GM15510 (cell line): ENCODE results near the gene RRAGB.

Experiments used
- POLR2A ChIP-seq: IDR thresholded peaks from 3 replicates; pipeline ENCODE4 v1.6.1; 2011; ENCODE audit warnings: borderline replicate concordance; ENCODE audit not compliant: insufficient read length; ENCODE audit errors: extremely low read depth

RRAGB gene

GRCh38 chrX:55717521-55718497 is at the start of gene RRAGB:
Gene RRAGB, plus strand, starts transcription at chrX:55717749. Its CDS starts 579 bp downstream, at chrX:55718328.
- peak; percentile 66 for TF ChIP-seq POLR2A

DNA sequence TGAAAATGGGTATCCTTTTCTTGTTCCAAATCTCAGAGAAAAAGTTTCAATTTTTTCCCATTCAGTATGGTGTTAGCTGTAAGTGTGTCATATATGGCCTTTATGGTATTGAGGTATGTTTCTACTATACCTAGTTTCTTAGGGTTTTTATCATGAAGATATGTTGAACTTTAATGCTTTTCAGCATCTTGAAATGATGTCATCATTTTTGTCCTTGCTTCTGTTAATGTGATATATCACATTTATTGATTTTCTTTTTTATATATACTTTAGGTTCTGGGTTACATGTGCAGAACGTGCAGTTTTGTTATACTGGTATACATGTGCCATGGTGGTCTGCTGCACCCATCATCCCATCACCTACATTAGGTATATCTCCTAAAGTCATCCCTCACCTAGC is 49.5 kb upstream of the RRAGB start:
- TF ChIP-seq POLR2A: no peak

DNA sequence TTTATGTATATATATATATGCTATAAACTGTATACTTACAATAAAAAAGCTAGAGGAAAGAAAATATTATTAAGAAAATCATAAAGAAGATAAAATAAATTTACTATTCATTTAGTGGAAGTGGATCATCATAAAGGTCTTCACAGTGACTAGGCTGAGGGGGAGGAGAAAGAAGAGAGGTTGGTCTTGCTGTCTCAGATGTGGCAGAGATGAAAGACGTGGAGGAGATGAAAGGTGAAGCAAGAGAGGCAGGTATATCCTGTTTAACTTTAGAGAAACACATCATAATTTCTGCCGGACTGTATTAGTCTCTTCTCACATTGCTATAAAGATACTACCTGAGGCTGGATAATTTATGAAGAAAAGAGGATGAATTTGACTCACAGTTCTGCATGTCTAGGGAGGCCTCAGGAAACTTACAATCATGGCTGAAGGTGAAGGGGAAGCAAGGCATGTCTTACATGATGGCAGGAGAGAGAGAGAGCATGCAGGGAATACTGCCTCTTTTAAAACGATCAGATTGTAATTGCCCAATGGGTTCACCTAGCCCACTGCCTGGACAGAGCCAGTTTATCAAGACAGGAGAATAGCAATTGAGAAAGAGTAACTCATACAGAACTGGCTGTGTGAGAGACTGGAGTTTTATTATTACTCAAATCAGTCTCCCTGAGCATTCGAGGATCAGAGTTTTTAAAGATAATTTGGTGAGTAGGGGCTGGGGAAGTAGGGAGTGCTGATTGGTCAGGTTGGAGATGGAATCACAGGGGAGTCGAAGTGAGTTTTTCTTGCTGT is 22.1 kb upstream of the RRAGB start:
- TF ChIP-seq POLR2A: no peak

- no peak for TF ChIP-seq POLR2A
These were observed 20.2 kb upstream of the RRAGB start for GRCh38 chrX:55697381-55697780.

DNA sequence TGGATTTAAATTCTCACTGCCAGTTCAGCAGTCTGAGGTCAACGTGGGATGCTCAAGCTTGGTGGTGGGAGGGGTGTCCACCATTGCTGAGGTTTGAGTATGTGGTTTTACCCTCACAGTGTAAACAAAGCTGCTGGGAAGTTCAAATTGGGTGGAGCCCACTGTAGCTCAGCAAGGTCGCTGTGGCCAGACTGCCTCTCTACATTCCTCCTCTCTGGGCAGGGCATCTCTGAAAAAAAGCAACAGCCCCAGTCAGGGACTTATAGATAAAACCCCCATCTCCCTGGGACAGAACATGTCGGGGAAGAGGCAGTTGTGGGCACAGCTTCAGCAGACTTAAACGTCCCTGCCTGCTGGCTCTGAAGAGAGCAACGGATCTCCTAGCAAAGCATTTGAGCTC is 14.9 kb upstream of the RRAGB start:
- no peak for TF ChIP-seq POLR2A

- TF ChIP-seq POLR2A: no peak
These were observed 7.8 kb upstream of the RRAGB start for GRCh38 chrX:55709735-55710134.

- no peak for TF ChIP-seq POLR2A
These were observed 6.8 kb upstream of the RRAGB start for GRCh38 chrX:55710701-55711100.

DNA sequence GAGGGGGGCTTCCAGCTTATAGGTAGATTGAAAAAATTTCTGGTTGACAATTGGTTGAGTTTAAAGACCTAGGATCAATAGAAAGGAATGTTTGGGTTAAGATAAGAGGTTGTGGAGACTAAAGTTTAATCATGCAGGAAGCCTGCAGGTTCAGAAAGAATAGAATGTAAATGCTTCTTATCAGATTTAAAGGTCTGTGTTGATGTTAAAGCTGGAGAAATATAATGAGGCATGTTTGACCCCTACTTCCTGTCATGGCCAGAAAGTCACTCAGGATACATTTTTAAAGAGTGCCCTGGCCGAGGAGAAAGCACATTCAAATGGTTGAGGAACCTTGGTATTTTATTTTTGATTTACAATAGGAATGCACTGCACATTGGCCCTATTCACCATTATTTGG is 3.9 kb upstream of the RRAGB start:
- no peak for TF ChIP-seq POLR2A

DNA sequence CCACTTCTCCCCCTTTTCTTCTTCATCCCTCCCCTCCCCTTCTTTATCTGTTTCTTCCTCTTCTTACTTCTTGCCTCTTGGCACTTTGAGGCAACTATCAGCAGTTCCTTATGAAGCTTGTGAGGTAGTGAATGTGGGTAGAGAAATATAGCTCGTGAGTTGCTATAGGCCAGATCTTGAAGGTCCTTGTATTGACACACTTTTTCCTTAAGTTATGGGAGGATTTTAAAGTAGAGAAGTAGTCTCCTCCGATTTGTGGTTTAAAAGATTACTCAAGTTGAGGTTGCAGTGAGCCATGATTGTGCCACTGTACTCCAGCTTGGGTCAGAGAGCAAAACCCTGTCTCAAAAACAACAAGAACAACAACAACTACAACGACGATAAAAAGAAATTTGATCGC is 3.4 kb upstream of the RRAGB start:
- TF ChIP-seq POLR2A: no peak

DNA sequence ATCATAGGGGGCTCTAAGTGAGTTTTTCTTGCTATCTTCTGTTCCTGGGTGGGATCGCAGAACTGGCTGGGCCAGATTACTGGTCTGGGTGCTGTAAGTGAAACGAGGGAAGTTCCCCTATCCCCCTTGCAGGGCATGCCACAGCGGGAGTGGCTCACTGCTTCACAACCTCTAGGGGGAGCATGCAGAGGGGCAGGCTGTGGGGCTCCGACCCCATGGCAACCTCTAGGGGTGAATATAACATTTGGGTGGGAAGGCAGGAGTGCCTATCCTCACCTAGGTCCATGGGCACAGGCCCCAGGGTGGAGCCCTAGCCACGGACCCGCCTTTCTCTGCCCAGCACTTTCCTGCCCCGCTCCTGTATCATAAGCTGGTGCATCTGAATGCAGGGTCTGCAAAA is 1.7 kb upstream of the RRAGB start:
- no peak for TF ChIP-seq POLR2A

DNA sequence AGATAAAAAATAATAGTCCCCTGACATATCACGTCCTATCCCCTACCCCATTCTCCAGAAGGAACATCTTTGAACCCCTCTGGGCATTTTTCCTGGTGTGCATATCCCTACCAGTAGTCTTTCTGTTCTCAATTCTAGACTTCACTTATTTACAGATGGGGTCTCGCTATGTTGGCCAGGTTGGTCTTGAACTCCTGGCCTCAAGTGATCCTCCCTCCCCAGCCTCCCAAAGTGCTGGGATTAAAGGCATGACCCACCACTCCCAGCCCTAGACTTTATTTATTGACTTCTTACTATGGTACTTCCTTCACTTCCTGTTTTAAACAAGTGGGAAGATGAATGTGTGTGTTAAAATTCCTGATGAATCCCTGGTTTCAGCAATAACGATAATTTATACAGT is 612 bp upstream of the RRAGB start:
- TF ChIP-seq POLR2A: no peak

- no peak for TF ChIP-seq POLR2A
These were observed 14.3 kb downstream of the RRAGB start for GRCh38 chrX:55731826-55732225.

DNA sequence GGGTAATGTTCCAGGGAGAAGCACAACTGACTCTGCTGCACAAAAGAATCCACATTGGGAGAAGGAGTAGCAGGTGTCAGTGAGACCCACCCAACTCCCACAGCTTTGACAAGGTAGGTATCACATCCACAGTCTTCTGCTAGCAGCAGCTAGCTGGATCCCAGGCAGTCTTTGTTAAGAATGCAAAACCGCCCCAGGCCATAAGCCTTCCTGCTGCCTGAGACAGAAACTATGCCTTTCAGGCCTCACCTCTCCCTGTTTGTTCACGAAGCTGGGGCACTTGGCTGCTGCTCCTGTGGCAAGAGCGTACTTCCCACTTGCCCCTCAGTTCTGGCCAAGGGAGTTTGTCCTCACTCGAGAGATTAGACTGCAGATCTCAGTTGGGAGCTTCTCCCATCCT is 21.4 kb downstream of the RRAGB start:
- TF ChIP-seq POLR2A: no peak

GRCh38 chrX:55742649-55743048 is 25.1 kb downstream of the RRAGB start:
- no peak for TF ChIP-seq POLR2A

- TF ChIP-seq POLR2A: no peak
These were observed 32.7 kb downstream of the RRAGB start for GRCh38 chrX:55750256-55750655.
